GM23338 (cell line): ENCODE measurements around the gene GPC6.

ENCODE experiments used
- CTCF ChIP-seq, 2 experiments: fragments of 200-600 bp in 1 of 2; sonication (generic) in 1 of 2; conservative IDR thresholded peaks; 2 replicates each; pipeline versions ENCODE4 v1.5.1 to v1.6.1; 2016 to 2017; ENCODE audit warnings: antibody characterized with exemption in 2 of 2, low read depth in 2 of 2, mild to moderate bottlenecking in 2 of 2, moderate library complexity in 1 of 2
- ETS1 ChIP-seq: IDR thresholded peaks from 2 replicates; pipeline ENCODE4 v1.6.1; 2016; ENCODE audit warnings: antibody characterized with exemption

- no peak for TF ChIP-seq CTCF (conservative IDR thresholded peaks at IDR 0.05; ENCODE audit: low read depth in 2 of 2)
- no peak for TF ChIP-seq ETS1
Measured at GRCh38 chr13:94234738-94235137, 1008.1 kb downstream of the GPC6 start.
